Renal cortex interstitium (tissue), 11 donors: ENCODE data around the gene PPP1CA. TPM values are rescaled to one million over a fixed set of nuclear protein-coding genes. Genes with fewer than 3 reads are reported as not detected.
"Not testable (repeated sequence)": the region's sequence is repeated elsewhere in the genome, so short reads cannot be mapped to it uniquely, and the experiment has no call there.

Experiments
- DNase-seq, 11 donors: peaks; one replicate each; pipeline ENCODE4 v3.0.0-alpha.2; 2013; ENCODE audit warnings: low read depth in 9 of 11, low spot score in 4 of 11; ENCODE audit errors: extremely low read depth in 1 of 11
- polyA plus RNA-seq, 3 donors: library from polyadenylated mRNA; unstranded; fragments of 120-200 nt; gene quantifications; one replicate each; pipeline ENCODE4 v1.2.1, GENCODE V29; 2013; ENCODE audit not compliant: insufficient read length in 3 of 3

PPP1CA gene
- polyA plus RNA-seq, 3 donors, result 149 to 172 (median 156) TPM

DNA sequence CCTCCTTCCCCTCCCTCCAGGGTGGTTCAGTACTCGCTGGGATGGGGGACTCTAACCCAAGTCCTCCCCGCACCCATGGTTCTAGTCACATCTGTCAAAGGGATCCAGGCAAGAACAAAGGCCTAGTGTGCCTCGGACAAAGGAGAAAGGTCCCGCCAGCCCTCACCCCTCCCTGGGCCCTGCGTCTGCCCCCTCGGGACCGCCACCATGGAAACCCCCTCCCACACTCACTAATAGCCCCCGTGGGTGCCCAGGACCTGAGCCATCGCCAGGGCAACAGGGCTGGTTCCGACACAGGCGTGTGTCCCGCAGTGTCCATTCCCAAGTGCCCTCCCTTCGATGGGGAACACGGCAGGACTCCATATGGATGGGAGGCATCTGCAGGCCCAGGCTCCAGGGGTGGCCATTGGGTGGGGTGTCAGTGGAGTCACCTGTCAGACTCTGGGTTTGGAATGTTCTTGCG lies 8.7 kb upstream of the PPP1CA start:
- DNase-seq, result no peak

DNA sequence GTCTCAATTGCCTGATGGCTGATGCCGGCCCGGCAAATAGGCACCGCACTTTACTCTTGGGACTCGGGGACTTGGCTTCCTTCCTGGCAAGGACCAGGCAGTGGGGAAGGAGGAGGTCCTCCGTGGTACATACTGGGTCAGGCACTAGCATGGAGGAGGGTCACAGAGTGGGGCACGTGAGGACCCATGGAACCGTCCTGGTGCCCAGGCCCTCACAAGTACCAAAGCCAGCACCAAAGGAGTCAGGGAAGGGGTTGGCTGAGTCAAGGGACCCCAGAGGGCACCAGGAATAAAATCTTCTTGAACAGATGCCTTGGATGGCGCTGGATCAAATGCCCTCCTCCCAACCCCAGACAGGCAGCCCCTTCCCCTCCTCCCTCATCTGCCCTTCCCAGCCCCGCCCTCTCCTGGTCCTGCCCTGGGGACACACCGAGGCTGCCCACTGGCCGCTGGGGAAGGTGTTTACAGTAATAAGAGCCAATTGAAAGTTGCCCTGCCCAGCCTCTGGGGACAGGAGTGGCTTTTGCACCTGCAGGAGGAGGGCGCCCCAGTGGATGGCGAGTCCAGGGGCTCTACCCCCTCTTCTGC lies 8.2 kb upstream of the PPP1CA start:
- DNase-seq, result no peak

DNA sequence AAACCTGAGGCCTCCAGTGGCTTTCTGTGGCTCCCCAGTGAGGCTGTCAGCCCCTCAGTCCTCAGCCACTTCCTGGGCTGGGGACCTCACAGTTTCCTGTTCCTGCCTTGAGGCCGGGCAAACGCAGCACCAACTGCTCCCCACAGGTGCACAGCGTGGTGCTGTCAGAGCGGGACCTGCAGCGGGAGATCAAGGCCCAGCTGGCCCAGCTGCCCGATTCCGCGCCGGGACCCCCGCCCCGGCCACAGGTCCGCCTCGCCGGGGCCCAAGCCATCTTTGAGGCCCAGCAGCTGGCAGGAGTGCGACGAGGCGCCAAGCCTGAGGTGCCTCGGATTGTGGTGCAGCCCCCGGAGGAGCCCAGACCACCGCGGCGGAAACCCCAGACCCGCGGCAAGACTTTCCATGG lies 7.6 kb upstream of the PPP1CA start:
- DNase-seq, result no peak

DNA sequence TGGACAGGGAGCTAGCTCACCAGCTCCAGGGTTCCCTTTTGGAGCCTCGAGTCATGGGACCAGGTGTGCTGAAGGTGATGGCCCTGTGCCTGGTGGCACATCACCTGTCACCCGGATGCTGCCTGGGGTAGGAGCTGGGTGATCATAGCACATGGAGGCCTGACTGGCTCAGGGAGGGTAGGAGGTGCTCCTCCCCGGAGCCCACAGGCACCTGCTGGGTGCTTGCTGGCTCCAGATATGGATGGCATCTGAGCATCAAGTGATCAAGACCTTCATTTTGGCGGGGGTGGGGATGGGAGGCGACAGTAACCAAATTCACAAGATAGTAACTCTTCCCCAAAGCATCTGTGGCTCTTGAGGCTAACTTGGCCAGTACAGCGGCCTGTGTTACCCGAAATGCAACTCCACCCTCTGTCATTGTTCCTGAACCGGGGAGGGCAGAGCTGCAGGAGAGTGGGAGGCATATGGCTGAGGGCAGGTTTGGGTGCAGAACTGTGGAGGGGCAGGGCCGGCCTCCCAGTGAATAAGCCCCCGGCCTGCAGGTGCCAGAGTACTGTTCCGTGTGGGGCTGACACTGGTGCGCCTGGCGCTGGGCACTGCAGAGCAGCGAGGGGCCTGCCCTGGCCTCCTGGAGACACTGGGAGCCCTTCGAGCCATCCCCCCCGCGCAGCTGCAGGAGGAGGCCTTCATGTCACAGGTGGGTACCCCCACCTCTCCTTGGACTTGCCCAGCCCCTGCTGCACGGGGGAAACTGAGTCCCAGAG lies 7.0 kb upstream of the PPP1CA start:
- DNase-seq, result no peak

GRCh38 chr11:67407688-67408163 lies 6.1 kb upstream of the PPP1CA start:
- no peak for DNase-seq

DNA sequence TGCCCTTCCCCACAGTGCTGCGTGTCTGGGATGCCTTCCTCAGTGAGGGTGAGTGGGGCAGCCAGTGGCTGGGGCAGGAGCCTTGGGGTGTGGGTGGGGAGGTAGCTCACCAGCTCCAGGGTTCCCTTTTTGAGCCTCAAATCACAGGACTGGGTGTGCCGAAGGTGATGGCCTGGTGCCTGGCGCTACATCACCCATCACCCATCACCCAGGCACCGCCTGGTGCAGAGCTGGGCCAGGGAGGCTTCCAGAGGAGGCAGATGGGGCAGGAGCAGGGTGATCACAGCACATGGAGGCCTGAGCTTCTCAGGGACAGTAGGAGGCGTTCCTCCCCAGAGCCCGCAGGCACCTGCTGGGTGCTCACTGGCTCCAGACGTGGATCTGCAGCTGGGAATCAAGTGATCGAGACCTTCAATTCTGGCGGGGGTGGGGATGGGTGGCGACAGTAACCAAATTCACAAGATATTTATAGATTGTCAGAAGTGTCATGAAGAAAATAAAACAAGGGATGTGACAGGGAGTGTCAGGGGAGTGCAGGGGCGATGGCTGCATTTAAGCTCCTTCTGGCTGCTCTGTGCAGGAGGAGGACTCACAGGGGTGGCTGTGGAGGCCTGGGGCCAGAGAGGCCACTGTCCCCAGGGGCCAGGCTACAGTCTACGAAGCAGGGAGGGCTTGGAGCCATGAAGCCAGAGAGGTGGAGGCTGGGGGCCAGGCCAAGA lies 5.5 kb upstream of the PPP1CA start:
- no peak for DNase-seq

DNA sequence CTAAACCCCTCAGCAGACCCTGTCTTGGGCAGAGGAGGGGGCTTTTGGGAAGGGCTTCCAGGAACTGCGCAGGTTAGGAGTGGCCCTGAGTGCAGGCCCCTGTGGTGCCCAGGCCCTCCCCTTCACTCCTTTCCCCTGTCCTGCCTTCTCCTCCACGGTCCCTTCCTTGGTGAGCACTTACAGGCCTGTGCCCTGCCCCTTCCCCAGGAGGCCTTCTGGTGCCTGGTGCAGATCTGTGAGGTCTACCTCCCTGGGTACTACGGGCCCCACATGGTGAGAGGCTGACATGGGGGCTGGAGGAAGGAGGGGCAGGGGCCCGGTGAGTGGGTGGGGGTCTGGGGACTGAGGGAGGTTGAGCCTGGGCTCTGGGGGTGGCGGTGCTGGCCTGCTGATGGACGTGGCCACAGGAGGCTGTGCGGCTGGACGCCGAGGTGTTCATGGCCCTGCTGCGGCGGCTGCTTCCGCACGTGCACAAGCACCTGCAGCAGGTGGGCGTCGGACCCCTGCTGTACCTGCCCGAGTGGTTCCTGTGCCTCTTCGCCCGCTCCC lies 4.8 kb upstream of the PPP1CA start:
- DNase-seq, result no peak

- no peak for DNase-seq
Observed at GRCh38 chr11:67405688-67406339, 4.2 kb upstream of the PPP1CA start.

- no peak for DNase-seq
Observed at GRCh38 chr11:67405196-67405567, 3.5 kb upstream of the PPP1CA start.

- DNase-seq, result no peak
Observed at GRCh38 chr11:67404515-67405195, 3.0 kb upstream of the PPP1CA start.

DNA sequence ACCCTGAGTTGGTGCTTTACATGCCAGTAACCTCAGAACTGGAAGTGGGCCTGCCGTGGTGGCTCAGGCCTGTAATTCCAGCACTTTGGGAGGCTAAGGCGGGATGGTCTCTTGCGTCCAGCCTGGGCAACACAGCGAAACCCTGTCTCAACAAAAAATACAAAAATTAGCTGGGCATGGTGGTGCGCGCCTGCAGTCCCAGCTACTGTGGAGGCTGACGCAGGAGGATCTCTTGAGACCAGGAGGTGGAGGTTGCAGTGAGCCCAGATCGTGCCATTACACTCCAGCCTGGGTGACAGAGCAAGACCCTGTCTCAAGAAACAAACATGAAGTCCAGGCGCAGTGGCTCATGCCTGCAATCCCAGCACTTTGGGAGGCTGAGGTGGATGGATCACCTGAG lies 1.4 kb upstream of the PPP1CA start:
- DNase-seq, result not testable (repeated sequence)

GRCh38 chr11:67402192-67402839 lies 658 bp upstream of the PPP1CA start:
- DNase-seq, result not testable (repeated sequence)

GRCh38 chr11:67400942-67401494 lies 640 bp downstream of the PPP1CA start:
- no peak for DNase-seq

- no peak for DNase-seq
Observed at GRCh38 chr11:67400251-67400941, 1.3 kb downstream of the PPP1CA start.

DNA sequence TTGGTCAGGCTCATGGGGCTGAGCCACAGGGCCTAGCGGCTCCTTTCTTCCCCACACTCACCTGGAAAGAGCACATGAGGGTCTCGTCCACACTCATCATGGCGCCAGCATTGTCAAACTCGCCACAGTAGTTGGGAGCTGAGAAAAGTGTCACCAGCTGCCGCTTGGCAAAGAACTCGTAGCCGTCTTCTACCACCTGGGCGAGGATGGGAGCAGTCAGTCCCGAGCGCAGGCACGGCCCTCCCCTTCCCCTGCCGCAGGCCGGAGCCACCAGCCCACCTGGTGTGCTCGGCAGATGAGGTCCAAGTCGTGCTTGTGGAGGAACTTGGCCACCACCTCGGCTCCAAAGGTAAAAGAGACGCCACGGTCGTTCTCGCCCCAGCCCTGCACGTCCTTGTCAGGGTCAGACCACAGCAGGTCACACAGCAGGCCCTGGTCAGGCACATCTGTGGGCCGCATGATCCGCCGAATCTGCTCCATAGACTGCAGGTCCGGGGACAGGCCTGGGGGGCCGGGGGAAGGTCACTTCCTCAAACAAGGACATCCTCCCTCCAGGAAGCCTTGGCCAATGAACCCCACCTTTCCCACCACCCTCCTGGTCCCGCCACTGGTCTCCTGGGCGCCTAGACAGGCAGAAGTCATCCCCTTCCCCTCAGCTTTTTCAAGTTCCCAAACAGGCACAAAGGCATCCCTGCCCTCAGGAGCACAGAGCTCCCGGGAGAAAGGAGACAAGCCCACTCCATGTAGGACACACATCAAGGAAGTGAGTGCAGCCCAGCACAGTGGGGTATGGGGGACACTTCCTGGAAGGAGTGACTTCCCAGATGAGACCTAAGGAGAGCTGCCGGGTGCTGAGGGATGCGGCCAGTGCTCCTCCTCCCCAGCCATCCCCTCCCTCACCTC lies 2.7 kb downstream of the PPP1CA start:
- no peak for DNase-seq

DNA sequence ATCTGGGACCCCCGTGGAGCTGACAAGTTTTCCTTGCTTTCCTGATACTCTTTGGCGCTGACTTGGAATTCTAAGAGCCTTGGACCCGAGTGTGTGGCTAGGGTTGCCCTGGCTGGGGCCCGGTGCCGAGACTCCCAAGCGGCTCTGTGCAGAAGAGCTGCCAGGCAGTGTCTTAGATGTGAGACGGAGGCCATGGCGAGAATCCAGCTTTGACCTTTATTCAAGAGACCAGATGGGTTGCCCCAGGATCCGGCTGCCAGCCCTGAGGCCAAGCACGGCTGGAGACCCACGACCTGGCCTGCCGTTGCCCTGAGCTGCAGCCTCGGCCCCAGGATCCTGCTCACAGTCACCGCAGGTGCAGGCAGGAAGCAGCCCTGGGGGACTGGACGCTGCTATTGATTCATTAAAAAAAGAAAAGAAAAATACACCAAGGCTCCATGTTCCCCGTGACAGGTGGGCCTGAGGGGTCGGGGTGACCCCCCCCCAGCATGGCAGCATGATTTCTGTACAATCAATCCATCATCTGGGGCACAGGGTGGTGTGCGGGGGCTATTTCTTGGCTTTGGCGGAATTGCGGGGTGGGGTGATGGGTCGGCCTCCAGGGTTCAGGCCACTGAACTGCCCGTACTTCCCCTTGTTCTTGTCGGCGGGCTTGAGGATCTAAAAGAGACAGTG lies 3.5 kb downstream of the PPP1CA start:
- no peak for DNase-seq
